CD4-positive, alpha-beta T cell (primary cell): ENCODE results near the gene THRB. TPM values are rescaled to one million over a fixed set of nuclear protein-coding genes. Genes with fewer than 3 reads are reported as not detected.

Experiments used
- ATAC-seq: fragments of 200-7000 bp; cut with Tn5 transposase; one replicate; pipeline ENCODE4 v1.10.0; 2022; ENCODE audit warnings: mild to moderate bottlenecking; ENCODE audit not compliant: poor library complexity
- CTCF ChIA-PET: fragments of 350-600 bp; sonication (Branson Sonifier 250); formaldehyde crosslinking; loops from one replicate; lab custom pipeline; 2021; ENCODE audit warnings: antibody characterized with exemption, inconsistent platforms; lab: Charles Lee
- POLR2A ChIA-PET: fragments of 350-600 bp; sonication (Branson Sonifier 250); formaldehyde crosslinking; loops from one replicate; lab custom pipeline; 2021; ENCODE audit warnings: antibody characterized with exemption, inconsistent platforms; lab: Charles Lee
- DNase-seq, 14 experiments: peaks; one replicate each; pipeline ENCODE4 v3.0.0-alpha.2; 2013 to 2020; ENCODE audit warnings: mixed read lengths in 2 of 14
- H3K27ac ChIP-seq, 2 donors: one replicate each; pipeline versions ENCODE4 v1.5.1 to v1.7.0; 2013; ENCODE audit warnings: low read length in 2 of 2, low read depth in 1 of 2, mild to moderate bottlenecking in 1 of 2
- H3K27me3 ChIP-seq, 2 experiments: 1 replicate in 1 of 2; 2 replicates in 1 of 2; pipeline versions ENCODE4 v1.6.1 to v1.7.0; 2013; ENCODE audit warnings: low read length in 2 of 2, control low read depth in 1 of 2, mild to moderate bottlenecking in 1 of 2, moderate library complexity in 1 of 2; ENCODE audit not compliant: insufficient read depth in 2 of 2, control insufficient read depth in 1 of 2
- H3K36me3 ChIP-seq: one replicate; pipeline ENCODE4 v1.6.1; 2013; ENCODE audit warnings: low read length, control low read depth; ENCODE audit not compliant: insufficient read depth
- H3K4me1 ChIP-seq: one replicate; pipeline ENCODE4 v1.6.1; 2013; ENCODE audit warnings: low read length, control low read depth; ENCODE audit not compliant: insufficient read depth
- H3K4me3 ChIP-seq: one replicate; pipeline ENCODE4 v1.5.1; 2013; ENCODE audit warnings: mild to moderate bottlenecking, low read length, moderate library complexity
- H3K9me3 ChIP-seq, 2 experiments: 1 replicate in 1 of 2; 2 replicates in 1 of 2; pipeline versions ENCODE4 v1.6.1 to v1.7.0; 2013; ENCODE audit warnings: low read length in 2 of 2, mild to moderate bottlenecking in 2 of 2, control low read depth in 1 of 2, moderate library complexity in 1 of 2; ENCODE audit not compliant: control insufficient read depth in 1 of 2, insufficient read depth in 1 of 2
- H3K27ac Mint-ChIP-seq: one replicate; pipeline ENCODE4 v1.8.0; 2020; ENCODE audit warnings: mixed read lengths
- H3K27me3 Mint-ChIP-seq: one replicate; pipeline ENCODE4 v1.8.0; 2021; ENCODE audit warnings: mixed read lengths
- H3K36me3 Mint-ChIP-seq: one replicate; pipeline ENCODE4 v1.8.0; 2021; ENCODE audit warnings: low read depth, mixed read lengths
- H3K4me1 Mint-ChIP-seq: one replicate; pipeline ENCODE4 v1.8.0; 2021; ENCODE audit warnings: low read depth, mixed read lengths
- H3K4me3 Mint-ChIP-seq: one replicate; pipeline ENCODE4 v1.8.0; 2020; ENCODE audit warnings: mild to moderate bottlenecking, mixed read lengths
- H3K9me3 Mint-ChIP-seq: one replicate; pipeline ENCODE4 v1.8.0; 2020; ENCODE audit warnings: mixed read lengths
- intact Hi-C, 2 experiments: fragments of 100-400 bp; cut with DNase I in 1 of 2; cut with micrococcal nuclease in 1 of 2; formaldehyde crosslinking; loops; one replicate each; pipeline versions ENCODE4 v1.15.1 to v1.9.0; 2023 to 2025; cut with DNase I, micrococcal nuclease
- total RNA-seq, 174 experiments: library from RNA in 2 of 174; stranded (reverse) in 2 of 174; gene quantifications; one replicate each; pipeline ENCODE4 v1.2.3 and lab custom pipeline; 2021 to 2026
- TF ChIP-seq, protein P1 (sequence below): fragments of 200-600 bp; IDR thresholded peaks from one replicate; pipeline ENCODE4 v1.8.0; 2022; ENCODE audit warnings: antibody characterized with exemption, mild to moderate bottlenecking

The THRB gene
- total RNA-seq, 2 experiments from 2014 or later, result not detected

- H3K4me3 ChIP-seq, result no peak overlapping the region
- Mint-ChIP-seq H3K9me3 (no peaks in the 10 kb centered on the region), H3K36me3 (no peaks in the 10 kb centered on the region), H3K27me3 (peaks cover 31% of the 10 kb centered on the region), H3K27ac (no peak overlapping the region), H3K4me1 (no peaks in the 10 kb centered on the region), H3K4me3 (no peak overlapping the region)
- ATAC-seq, result no peak
- intact Hi-C loops, result no loop called here
- POLR2A ChIA-PET, result no interaction called here
- H3K9me3 ChIP-seq, result peaks cover 0 to 10% of the 10 kb centered on the region in 2 experiments
- no peaks in the 10 kb centered on the region for H3K36me3 ChIP-seq
- TF ChIP-seq, protein P1, sequence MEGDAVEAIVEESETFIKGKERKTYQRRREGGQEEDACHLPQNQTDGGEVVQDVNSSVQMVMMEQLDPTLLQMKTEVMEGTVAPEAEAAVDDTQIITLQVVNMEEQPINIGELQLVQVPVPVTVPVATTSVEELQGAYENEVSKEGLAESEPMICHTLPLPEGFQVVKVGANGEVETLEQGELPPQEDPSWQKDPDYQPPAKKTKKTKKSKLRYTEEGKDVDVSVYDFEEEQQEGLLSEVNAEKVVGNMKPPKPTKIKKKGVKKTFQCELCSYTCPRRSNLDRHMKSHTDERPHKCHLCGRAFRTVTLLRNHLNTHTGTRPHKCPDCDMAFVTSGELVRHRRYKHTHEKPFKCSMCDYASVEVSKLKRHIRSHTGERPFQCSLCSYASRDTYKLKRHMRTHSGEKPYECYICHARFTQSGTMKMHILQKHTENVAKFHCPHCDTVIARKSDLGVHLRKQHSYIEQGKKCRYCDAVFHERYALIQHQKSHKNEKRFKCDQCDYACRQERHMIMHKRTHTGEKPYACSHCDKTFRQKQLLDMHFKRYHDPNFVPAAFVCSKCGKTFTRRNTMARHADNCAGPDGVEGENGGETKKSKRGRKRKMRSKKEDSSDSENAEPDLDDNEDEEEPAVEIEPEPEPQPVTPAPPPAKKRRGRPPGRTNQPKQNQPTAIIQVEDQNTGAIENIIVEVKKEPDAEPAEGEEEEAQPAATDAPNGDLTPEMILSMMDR, result no peak
- no peaks in the 10 kb centered on the region for H3K4me1 ChIP-seq
- no peak for DNase-seq
- CTCF ChIA-PET, result no interaction called here
- H3K27ac ChIP-seq, result no peak overlapping the region
- peaks cover 19 to 24% of the 10 kb centered on the region in 2 experiments for H3K27me3 ChIP-seq
Measured at GRCh38 chr3:24525557-24525956, 30.9 kb upstream of the THRB start.

DNA sequence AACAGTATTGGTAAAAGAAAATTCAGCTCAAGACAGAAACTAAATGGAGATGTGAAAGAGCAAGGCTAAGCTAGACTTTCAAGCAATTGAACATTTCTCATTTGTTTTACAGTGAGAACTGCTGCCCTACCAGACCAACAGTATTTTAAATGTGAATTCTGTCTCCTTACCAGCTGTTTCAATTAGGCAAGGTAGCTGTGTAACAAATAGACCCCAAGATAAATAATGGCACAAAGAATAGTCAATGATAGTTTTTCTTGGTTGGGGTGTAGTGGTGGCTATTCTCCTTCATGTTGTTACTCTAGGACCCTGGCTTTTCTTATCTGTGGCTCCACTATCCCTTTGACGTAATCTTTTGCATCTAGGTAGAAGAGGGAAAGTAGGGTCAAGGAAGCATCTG, 30.4 kb upstream of the THRB start:
- CTCF ChIA-PET, result no interaction called here
- Mint-ChIP-seq H3K4me3 (no peak overlapping the region), H3K27me3 (peaks cover 36% of the 10 kb centered on the region), H3K9me3 (no peaks in the 10 kb centered on the region), H3K4me1 (no peaks in the 10 kb centered on the region), H3K27ac (no peak overlapping the region), H3K36me3 (no peaks in the 10 kb centered on the region)
- Histone ChIP-seq H3K27ac (no peak overlapping the region), H3K36me3 (no peaks in the 10 kb centered on the region), H3K4me1 (no peaks in the 10 kb centered on the region), H3K9me3 (peaks cover 0 to 10% of the 10 kb centered on the region in 2 experiments), H3K27me3 (peaks cover 24 to 29% of the 10 kb centered on the region in 2 experiments), H3K4me3 (no peak overlapping the region)
- intact Hi-C loops, result no loop called here
- ATAC-seq (no peak), DNase-seq (no peak)
- POLR2A ChIA-PET, result no interaction called here
- TF ChIP-seq, protein P1, result no peak

GRCh38 chr3:24523988-24524727, 29.5 kb upstream of the THRB start:
- H3K36me3 Mint-ChIP-seq, result no peaks in the 10 kb centered on the region
- ChIA-PET POLR2A (no interaction called here), CTCF (no interaction called here)
- DNase-seq, result no peak
- H3K27me3 ChIP-seq, result peaks cover 30 to 36% of the 10 kb centered on the region in 2 experiments
- H3K27ac ChIP-seq, result no peak overlapping the region
- peaks cover 0 to 12% of the 10 kb centered on the region in 2 experiments for H3K9me3 ChIP-seq
- TF ChIP-seq, protein P1, result no peak
- no peak for ATAC-seq
- H3K36me3 ChIP-seq, result no peaks in the 10 kb centered on the region
- peaks cover 45% of the 10 kb centered on the region for H3K27me3 Mint-ChIP-seq
- intact Hi-C loops, result no loop called here
- no peaks in the 10 kb centered on the region for H3K4me1 Mint-ChIP-seq
- H3K27ac Mint-ChIP-seq, result no peak overlapping the region
- no peak overlapping the region for H3K4me3 ChIP-seq
- no peaks in the 10 kb centered on the region for H3K9me3 Mint-ChIP-seq
- H3K4me1 ChIP-seq, result no peaks in the 10 kb centered on the region
- no peak overlapping the region for H3K4me3 Mint-ChIP-seq
